Stimulated activated CD4-positive, alpha-beta T cell treated with anti-CD3 and anti-CD28 coated beads, Interleukin-12 subunit alpha, Interleukin-12 subunit beta, amount 100 ng/mL, for 24 hours (primary cell): ENCODE data around the gene RTL10.

ENCODE experiments used
- DNase-seq, 2 experiments: peaks; one replicate each; pipeline ENCODE4 v3.0.0-alpha.2; 2020; ENCODE audit warnings: low read depth in 2 of 2

The RTL10 gene, protein sequence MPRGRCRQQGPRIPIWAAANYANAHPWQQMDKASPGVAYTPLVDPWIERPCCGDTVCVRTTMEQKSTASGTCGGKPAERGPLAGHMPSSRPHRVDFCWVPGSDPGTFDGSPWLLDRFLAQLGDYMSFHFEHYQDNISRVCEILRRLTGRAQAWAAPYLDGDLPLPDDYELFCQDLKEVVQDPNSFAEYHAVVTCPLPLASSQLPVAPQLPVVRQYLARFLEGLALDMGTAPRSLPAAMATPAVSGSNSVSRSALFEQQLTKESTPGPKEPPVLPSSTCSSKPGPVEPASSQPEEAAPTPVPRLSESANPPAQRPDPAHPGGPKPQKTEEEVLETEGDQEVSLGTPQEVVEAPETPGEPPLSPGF

DNA sequence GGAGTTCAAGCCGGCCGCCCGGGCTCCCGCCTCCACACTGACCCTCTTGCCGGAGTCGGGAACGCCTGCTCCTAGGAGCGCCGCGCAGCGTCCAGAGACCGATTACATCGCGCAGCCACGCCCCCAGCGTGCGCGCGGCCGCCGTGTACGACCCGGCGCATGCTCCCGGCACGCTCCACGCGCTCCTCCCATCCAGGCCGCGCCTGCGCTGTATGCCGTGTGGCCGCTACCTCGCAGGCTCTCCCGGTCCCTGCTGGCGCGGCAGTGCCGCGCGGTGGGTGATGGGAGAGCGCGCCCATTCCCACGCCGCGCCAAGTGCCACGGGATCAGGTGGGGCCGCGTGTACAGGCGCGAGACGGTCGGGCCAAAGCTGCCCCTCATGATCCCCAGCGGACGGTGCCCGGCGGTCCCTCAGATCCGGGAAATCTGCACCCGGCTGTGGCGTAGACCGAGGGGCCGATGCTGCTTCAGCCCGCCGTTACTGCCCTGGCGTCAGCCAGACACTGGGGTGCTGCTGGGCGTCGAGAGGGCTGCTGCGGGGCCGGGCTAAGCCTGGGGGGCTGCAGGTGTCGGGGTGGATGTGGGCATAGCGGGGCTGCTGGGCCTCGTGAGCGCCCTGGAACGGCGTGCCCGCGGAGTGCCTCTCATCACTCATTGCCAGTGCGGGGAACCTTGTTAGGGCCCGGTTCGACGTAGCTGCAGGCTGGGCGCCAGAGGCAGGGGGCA is at the start of gene RTL10, which contains the start of gene GNB1L:
Gene RTL10 (minus strand): TSS at position 97 of the 726 bp plus-strand sequence. CDS start 2,613 bp downstream, outside the sequence.
Gene GNB1L (minus strand): TSS at position 97 of the 726 bp plus-strand sequence. CDS start 33,519 bp downstream, outside the sequence.
- peak; percentile 89 to 91 for DNase-seq

DNA sequence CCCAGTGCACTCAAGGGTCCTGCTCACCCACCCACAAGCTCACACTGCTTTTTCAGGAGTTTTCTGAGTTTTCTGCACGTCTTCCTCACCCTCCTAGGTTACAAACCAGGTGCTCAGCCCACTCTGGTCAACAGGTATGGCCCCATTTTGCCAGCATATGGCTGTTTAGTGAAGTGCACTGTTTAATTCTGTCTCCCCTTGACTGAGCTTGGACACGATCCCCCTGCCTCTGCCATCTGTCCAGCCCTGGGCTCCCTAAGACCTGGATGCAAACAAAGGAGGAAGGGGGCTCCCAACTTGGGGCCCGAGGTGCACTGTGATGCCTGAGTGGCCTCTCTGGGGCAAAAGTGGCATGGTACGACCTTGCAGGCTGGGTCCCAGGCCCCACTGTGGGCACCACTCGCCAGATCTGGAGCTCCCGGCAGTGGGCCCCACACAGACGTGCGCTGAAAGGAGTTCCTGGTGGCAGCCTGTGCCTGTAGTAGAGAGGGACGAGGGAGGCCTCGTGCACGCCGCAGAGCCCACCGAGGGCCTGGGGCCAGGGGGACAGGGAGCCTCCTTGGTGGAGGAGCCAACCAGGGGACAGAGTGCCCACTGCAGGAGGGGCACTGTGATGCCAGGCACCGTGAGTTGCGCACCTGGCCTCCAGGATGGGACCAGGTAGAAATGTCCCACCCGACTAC is 49.6 kb upstream of the RTL10 start:
- no peak for DNase-seq

GRCh38 chr22:19903513-19903912 is 48.8 kb upstream of the RTL10 start:
- DNase-seq = no peak

GRCh38 chr22:19903031-19903430 is 48.4 kb upstream of the RTL10 start:
- DNase-seq = no peak

DNA sequence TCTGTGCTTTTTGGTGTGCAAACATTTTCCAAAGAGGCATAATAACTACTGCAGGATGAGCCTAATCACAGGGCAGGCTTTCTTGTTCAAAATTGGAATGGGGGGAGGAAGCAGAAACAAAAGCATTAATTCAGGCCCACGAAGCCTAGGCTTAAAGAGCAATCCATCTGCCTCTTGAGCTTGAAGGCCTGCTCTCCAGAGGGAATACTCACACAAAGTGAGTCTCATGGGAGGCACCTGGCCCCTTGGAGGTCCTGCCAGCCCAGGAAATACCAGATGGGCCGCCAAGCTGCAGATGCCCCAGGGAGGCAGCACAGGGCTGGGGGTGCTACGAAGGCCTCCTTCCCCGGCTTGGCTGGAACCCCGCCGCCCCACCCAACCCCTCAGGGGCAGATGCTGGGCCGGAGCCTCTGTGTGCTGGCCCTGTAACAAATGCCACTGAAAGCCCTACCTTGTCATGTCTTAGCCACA is 47.6 kb upstream of the RTL10 start:
- DNase-seq = no peak

- DNase-seq = no peak
These were observed 47.0 kb upstream of the RTL10 start for GRCh38 chr22:19901577-19902244.

GRCh38 chr22:19900707-19901436 is 46.2 kb upstream of the RTL10 start:
- no peak for DNase-seq

DNA sequence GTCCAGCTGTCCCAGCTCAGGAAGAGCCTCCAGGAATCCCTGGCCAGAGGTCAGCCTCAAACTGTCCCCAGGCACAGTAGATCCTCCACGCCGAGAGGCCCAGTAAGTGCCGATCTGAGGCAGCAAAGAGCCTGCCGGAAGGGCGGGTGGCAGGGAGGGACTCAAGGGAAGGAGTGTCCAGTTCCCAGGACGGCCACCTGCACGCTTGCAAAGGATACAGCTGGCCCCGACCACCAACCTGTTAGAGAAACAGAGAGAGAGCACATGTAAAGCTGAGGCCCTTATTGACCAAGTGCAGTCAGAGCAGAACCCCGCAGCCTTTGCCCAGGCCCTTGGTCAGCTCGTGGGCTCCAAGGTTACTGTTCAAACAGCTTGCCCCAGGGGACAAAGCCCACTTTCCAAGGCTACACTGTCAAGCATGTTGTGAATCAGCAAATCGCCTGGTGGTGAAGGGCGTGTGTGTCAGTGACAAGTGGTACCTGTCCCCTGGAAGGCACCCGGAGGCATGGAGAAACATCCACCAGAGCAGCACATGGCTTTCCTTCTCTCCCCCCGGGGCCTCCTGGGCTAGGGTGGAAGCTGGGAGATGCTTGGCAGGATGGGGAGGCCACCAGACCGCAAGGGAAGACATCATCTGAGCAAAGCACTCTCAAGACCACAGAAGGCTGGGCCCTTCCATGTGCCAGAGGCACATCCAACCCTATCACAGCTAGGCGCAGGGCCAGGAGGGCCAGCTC is 44.3 kb upstream of the RTL10 start:
- DNase-seq = no peak

- no peak for DNase-seq
These were observed 43.5 kb upstream of the RTL10 start for GRCh38 chr22:19898145-19898544.

- DNase-seq = no peak
These were observed 43.1 kb upstream of the RTL10 start for GRCh38 chr22:19897726-19898125.

GRCh38 chr22:19896665-19897355 is 42.1 kb upstream of the RTL10 start:
- no peak for DNase-seq

GRCh38 chr22:19895160-19895849 is 40.6 kb upstream of the RTL10 start:
- DNase-seq = no peak

DNA sequence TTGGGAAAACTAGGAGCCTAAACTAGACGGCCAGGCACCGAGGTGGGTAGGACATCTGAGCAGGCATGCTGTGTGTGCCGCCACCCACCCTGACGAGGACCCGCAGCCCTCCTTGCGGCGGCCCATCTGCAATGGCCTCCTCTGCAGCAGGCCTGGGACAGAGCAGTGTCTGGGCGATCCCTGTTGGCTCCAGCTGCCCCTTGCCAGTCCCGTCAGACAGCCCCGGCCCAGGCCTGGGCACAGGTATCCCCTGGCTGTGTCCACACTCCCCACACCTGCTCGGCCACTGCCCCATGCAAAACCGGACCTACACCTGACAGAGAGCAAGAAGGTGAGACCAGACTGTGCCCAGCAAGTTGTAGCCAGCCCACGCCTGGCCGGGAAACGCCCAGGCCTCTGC is 38.7 kb upstream of the RTL10 start:
- no peak for DNase-seq

DNA sequence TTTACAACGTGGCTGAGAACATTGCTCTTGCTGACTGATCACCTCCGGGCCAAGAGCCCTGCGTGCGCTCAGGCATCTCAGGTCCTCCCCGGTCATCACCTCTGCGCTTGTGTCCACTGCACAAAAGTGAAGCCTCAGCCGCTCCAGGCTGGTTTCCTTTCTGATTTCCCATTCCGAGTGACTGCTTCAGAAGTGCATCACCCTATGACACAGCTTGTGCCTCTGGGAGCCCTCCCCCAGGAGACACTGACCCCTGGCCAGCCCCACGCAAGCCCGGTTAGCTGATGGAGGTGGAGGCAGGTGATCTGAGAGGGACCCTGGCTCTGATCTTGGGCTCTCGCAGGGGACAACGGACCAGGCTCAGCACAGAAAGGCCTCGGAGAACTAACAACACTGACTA is 38.3 kb upstream of the RTL10 start:
- DNase-seq = no peak

DNA sequence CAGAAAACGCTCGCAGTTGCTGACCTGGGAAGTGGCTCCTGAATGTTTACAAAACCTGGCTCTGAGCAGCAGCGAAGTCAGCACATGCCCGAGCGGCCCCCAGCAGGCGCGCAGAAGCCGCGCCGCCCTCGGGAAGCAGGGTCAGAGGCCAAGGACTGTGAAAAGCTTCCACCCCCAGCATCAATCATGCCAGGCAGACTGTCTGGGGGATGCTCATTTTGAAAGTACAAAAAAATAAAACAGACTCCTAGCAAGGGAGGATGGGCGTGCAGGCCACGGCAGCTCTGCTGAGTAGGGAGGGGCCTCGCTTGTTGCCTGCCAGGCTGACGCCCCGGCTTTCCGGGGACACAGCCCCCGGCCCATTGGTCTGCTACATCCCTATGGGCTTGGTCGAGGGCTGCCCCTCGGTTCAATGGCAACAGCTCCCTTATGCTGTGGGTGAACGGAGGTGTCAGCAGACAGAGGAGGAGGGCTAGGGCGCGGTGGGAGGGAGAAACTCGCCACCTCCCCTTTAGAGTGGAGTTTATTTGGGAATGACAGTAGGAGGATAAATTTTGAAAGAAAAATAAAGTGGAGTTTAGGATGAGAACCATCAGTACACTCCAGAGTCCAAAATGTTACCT is 37.7 kb upstream of the RTL10 start:
- peak; percentile 47 to 52 for DNase-seq

- peak; percentile 75 to 77 for DNase-seq
These were observed 36.9 kb upstream of the RTL10 start for GRCh38 chr22:19891317-19892256.

DNA sequence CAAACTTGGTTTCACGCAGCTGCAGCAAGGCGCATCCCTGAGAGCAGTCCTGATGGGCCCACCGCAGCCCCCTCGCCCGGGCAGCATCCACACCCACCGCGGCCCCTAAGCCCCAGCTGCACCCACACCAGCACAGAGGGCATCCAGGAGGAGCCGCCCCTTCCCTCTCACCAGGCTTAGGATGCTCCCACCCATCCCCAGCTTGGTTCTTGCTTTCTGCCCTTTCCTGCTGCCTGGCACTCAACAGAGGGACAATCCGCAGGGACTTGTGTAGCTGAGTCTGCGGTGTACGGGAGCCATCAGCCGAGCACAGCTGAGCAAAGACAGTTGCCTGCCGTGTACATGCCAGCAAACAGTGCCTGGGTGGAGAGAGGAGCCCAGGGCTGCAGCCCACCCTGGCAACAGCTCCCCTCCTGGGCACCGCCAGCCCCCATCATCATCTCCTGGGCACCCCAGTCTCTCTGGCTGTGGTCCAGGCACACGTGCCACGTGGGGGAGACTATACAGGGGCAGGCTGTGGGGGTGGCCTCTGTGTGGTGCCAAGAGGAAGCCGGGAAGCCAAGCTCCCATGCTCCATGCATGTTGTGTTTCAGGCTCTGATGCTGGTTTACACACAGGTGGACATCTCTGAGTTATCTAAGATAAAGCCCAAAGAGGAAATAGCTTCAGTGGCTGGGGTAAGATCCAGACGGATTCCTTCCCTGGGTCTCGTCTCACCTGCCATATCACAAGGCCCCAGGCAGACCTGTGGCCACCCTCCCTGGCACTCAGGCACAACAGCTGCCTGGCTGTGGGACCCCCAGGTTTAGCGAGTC is 36.0 kb upstream of the RTL10 start:
- DNase-seq = no peak
